ENCODE data around the gene CACNA1D.

The CACNA1D gene

GRCh38 chr3:53772562-53772961 is 278.2 kb downstream of the CACNA1D start:
- Histone ChIP-seq H3K27ac (ENCODE audit: insufficient read depth, low read depth, low read length, poor library complexity, severe bottlenecking) (no peak overlapping the region), H3K27me3 (ENCODE audit: control insufficient read depth, insufficient read depth, low read length, poor library complexity, severe bottlenecking) (no peaks in the 10 kb centered on the region), H3K4me3 (ENCODE audit: insufficient read depth, low read depth, low read length) (no peak overlapping the region), H3K36me3 (ENCODE audit: control insufficient read depth, insufficient read depth, low read length) (no peaks in the 10 kb centered on the region), H3K9me3 (ENCODE audit: control insufficient read depth, low read length) (no peaks in the 10 kb centered on the region), H3K4me1 (ENCODE audit: control insufficient read depth, insufficient read depth, low read length) (peaks cover 16% of the 10 kb centered on the region)
- WGBS, 2 experiments: 92 to 93% methylated on average over 14 of the region's 14 CpGs

GRCh38 chr3:53773021-53773436 is 278.6 kb downstream of the CACNA1D start:
- 75 to 77% methylated on average over 5 of the region's 5 CpGs for WGBS, 2 experiments
- Histone ChIP-seq H3K4me1 (ENCODE audit: control insufficient read depth, insufficient read depth, low read length) (peaks cover 16% of the 10 kb centered on the region), H3K27me3 (ENCODE audit: control insufficient read depth, insufficient read depth, low read length, poor library complexity, severe bottlenecking) (no peaks in the 10 kb centered on the region), H3K9me3 (ENCODE audit: control insufficient read depth, low read length) (no peaks in the 10 kb centered on the region), H3K27ac (ENCODE audit: insufficient read depth, low read depth, low read length, poor library complexity, severe bottlenecking) (no peak overlapping the region), H3K4me3 (ENCODE audit: insufficient read depth, low read depth, low read length) (no peak overlapping the region), H3K36me3 (ENCODE audit: control insufficient read depth, insufficient read depth, low read length) (no peaks in the 10 kb centered on the region)

DNA sequence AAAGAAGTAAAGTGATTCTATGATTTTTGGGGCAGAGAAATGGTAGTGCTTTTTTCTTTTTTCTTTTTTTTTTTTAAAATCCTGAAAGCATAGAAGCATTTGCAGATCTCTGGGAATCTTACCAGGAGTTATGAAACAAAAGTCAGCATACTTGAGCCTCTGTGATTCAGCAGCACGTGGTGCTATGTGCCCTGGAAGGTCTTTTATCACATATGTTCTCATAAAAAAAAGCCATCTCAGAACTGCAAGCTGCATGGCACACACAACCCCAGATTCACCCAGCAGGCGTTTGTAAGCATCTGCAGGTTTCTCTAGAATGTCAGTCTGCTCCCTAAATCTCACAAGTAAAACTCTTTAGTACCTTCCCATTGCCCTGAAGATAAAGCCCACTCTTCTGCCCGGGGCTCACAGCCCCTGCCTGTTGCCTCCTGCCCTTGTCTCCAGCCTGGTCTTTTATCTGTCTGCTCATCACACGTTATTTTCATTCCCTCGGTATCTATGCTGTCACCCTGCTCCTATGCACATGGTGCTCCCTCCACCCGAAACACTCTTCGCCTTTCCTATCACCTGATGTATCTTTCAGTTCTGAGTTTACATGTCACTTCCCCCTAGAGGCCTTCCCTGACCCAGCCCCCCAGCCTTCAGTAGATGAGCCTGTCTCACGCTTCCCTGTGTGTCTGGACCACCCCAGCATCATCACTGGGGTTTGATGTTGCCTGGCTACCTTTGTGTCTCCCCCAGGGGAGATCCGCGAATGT is 279.4 kb downstream of the CACNA1D start:
- Histone ChIP-seq H3K9me3 (ENCODE audit: control insufficient read depth, low read length) (no peaks in the 10 kb centered on the region), H3K4me1 (ENCODE audit: control insufficient read depth, insufficient read depth, low read length) (peaks cover 16% of the 10 kb centered on the region), H3K27me3 (ENCODE audit: control insufficient read depth, insufficient read depth, low read length, poor library complexity, severe bottlenecking) (no peaks in the 10 kb centered on the region), H3K4me3 (ENCODE audit: insufficient read depth, low read depth, low read length) (no peak overlapping the region), H3K36me3 (ENCODE audit: control insufficient read depth, insufficient read depth, low read length) (no peaks in the 10 kb centered on the region), H3K27ac (ENCODE audit: insufficient read depth, low read depth, low read length, poor library complexity, severe bottlenecking) (no peak overlapping the region)
- 81 to 86% methylated on average over 10 of the region's 10 CpGs for WGBS, 2 experiments

- H3K9me3 ChIP-seq (ENCODE audit: control insufficient read depth, low read length): no peaks in the 10 kb centered on the region
- H3K4me1 ChIP-seq (ENCODE audit: control insufficient read depth, insufficient read depth, low read length): peaks cover 16% of the 10 kb centered on the region
- 84 to 91% methylated on average over 8 of the region's 8 CpGs for WGBS, 2 experiments
- H3K27me3 ChIP-seq (ENCODE audit: control insufficient read depth, insufficient read depth, low read length, poor library complexity, severe bottlenecking): no peaks in the 10 kb centered on the region
- no peaks in the 10 kb centered on the region for H3K36me3 ChIP-seq (ENCODE audit: control insufficient read depth, insufficient read depth, low read length)
- no peak overlapping the region for H3K27ac ChIP-seq (ENCODE audit: insufficient read depth, low read depth, low read length, poor library complexity, severe bottlenecking)
- no peak overlapping the region for H3K4me3 ChIP-seq (ENCODE audit: insufficient read depth, low read depth, low read length)
Measured at GRCh38 chr3:53774414-53774813, 280.0 kb downstream of the CACNA1D start.

GRCh38 chr3:53775018-53775417 is 280.6 kb downstream of the CACNA1D start:
- Histone ChIP-seq H3K4me1 (ENCODE audit: control insufficient read depth, insufficient read depth, low read length) (peaks cover 16% of the 10 kb centered on the region), H3K9me3 (ENCODE audit: control insufficient read depth, low read length) (no peaks in the 10 kb centered on the region), H3K36me3 (ENCODE audit: control insufficient read depth, insufficient read depth, low read length) (no peaks in the 10 kb centered on the region), H3K27ac (ENCODE audit: insufficient read depth, low read depth, low read length, poor library complexity, severe bottlenecking) (no peak overlapping the region), H3K27me3 (ENCODE audit: control insufficient read depth, insufficient read depth, low read length, poor library complexity, severe bottlenecking) (no peaks in the 10 kb centered on the region), H3K4me3 (ENCODE audit: insufficient read depth, low read depth, low read length) (no peak overlapping the region)
- 87 to 92% methylated on average over 5 of the region's 5 CpGs for WGBS, 2 experiments

DNA sequence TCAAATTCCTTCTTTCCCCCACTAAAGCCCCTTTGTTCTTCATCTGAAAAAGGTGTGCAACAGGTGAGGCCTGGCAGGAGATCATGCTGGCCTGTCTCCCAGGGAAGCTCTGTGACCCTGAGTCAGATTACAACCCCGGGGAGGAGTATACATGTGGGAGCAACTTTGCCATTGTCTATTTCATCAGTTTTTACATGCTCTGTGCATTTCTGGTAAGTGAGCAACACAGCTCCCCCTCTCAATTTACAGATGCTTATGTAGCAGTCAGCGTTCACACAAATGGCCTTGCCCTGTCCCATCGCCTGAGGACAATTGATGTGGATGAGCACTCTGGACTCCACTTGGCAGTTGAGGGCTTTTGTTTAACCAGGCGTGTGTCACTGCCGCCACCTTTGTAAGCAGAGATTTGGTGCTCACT is 281.4 kb downstream of the CACNA1D start:
- H3K36me3 ChIP-seq (ENCODE audit: control insufficient read depth, insufficient read depth, low read length): no peaks in the 10 kb centered on the region
- H3K4me3 ChIP-seq (ENCODE audit: insufficient read depth, low read depth, low read length): no peak overlapping the region
- H3K9me3 ChIP-seq (ENCODE audit: control insufficient read depth, low read length): no peaks in the 10 kb centered on the region
- no peak overlapping the region for H3K27ac ChIP-seq (ENCODE audit: insufficient read depth, low read depth, low read length, poor library complexity, severe bottlenecking)
- H3K27me3 ChIP-seq (ENCODE audit: control insufficient read depth, insufficient read depth, low read length, poor library complexity, severe bottlenecking): no peaks in the 10 kb centered on the region
- 88 to 92% methylated on average over 5 of the region's 5 CpGs for WGBS, 2 experiments
- H3K4me1 ChIP-seq (ENCODE audit: control insufficient read depth, insufficient read depth, low read length): peaks cover 16% of the 10 kb centered on the region

DNA sequence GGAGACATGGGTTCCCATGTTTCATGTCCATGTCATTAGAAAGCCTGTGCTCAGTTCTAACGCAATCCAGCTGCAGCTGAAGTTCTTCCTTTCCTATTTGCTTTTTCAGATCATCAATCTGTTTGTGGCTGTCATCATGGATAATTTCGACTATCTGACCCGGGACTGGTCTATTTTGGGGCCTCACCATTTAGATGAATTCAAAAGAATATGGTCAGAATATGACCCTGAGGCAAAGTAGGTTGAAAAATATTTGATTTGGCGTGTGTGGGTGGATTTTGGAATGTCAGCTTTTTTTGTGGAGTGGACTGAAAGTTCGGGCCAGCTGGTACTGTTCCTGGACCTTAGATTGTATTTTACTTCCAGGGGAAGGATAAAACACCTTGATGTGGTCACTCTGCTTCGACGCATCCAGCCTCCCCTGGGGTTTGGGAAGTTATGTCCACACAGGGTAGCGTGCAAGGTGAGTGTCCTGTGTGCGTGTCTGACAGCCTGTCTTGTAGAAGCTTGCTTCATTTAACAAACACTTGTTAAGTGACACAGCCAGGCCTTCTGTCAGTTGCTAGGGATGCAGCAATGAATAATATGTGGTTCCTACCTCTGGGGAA is 282.2 kb downstream of the CACNA1D start:
- Histone ChIP-seq H3K9me3 (ENCODE audit: control insufficient read depth, low read length) (no peaks in the 10 kb centered on the region), H3K27ac (ENCODE audit: insufficient read depth, low read depth, low read length, poor library complexity, severe bottlenecking) (no peak overlapping the region), H3K36me3 (ENCODE audit: control insufficient read depth, insufficient read depth, low read length) (no peaks in the 10 kb centered on the region), H3K4me3 (ENCODE audit: insufficient read depth, low read depth, low read length) (no peak overlapping the region), H3K4me1 (ENCODE audit: control insufficient read depth, insufficient read depth, low read length) (peaks cover 16% of the 10 kb centered on the region), H3K27me3 (ENCODE audit: control insufficient read depth, insufficient read depth, low read length, poor library complexity, severe bottlenecking) (no peaks in the 10 kb centered on the region)
- 95 to 96% methylated on average over 9 of the region's 9 CpGs for WGBS, 2 experiments

- Histone ChIP-seq H3K27ac (ENCODE audit: insufficient read depth, low read depth, low read length, poor library complexity, severe bottlenecking) (no peak overlapping the region), H3K4me1 (ENCODE audit: control insufficient read depth, insufficient read depth, low read length) (peaks cover 16% of the 10 kb centered on the region), H3K36me3 (ENCODE audit: control insufficient read depth, insufficient read depth, low read length) (no peaks in the 10 kb centered on the region), H3K4me3 (ENCODE audit: insufficient read depth, low read depth, low read length) (no peak overlapping the region), H3K27me3 (ENCODE audit: control insufficient read depth, insufficient read depth, low read length, poor library complexity, severe bottlenecking) (no peaks in the 10 kb centered on the region), H3K9me3 (ENCODE audit: control insufficient read depth, low read length) (no peaks in the 10 kb centered on the region)
- WGBS, 2 experiments: 93 to 95% methylated on average over 8 of the region's 8 CpGs
Measured at GRCh38 chr3:53777468-53777867, 283.1 kb downstream of the CACNA1D start.

DNA sequence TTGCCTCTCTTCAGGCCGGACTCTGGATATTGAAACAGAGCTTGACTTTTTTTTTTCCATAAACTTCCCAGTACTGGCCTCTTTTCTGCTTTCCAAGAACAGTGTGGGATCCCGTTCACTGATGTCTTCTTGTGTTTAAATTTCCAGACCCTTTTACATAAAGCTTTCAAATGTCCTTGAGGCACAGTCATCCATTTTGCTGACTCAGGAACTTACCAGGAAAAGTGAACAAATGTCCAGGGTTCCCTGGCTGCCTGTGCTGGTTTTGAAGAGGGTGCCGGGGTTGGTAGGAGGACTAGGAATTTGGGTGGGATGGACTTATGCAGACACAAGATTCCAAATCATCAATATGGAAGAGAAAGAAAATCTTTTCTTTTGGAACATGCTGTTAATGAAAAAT is 283.7 kb downstream of the CACNA1D start:
- no peaks in the 10 kb centered on the region for H3K9me3 ChIP-seq (ENCODE audit: control insufficient read depth, low read length)
- H3K27ac ChIP-seq (ENCODE audit: insufficient read depth, low read depth, low read length, poor library complexity, severe bottlenecking): no peak overlapping the region
- peaks cover 10% of the 10 kb centered on the region for H3K4me1 ChIP-seq (ENCODE audit: control insufficient read depth, insufficient read depth, low read length)
- H3K36me3 ChIP-seq (ENCODE audit: control insufficient read depth, insufficient read depth, low read length): no peaks in the 10 kb centered on the region
- H3K27me3 ChIP-seq (ENCODE audit: control insufficient read depth, insufficient read depth, low read length, poor library complexity, severe bottlenecking): no peaks in the 10 kb centered on the region
- WGBS, 2 experiments: 85 to 94% methylated on average over 3 of the region's 3 CpGs
- no peak overlapping the region for H3K4me3 ChIP-seq (ENCODE audit: insufficient read depth, low read depth, low read length)

GRCh38 chr3:53780171-53780570 is 285.8 kb downstream of the CACNA1D start:
- H3K36me3 ChIP-seq (ENCODE audit: control insufficient read depth, insufficient read depth, low read length): no peaks in the 10 kb centered on the region
- no peaks in the 10 kb centered on the region for H3K4me1 ChIP-seq (ENCODE audit: control insufficient read depth, insufficient read depth, low read length)
- no peak overlapping the region for H3K4me3 ChIP-seq (ENCODE audit: insufficient read depth, low read depth, low read length)
- H3K27me3 ChIP-seq (ENCODE audit: control insufficient read depth, insufficient read depth, low read length, poor library complexity, severe bottlenecking): no peaks in the 10 kb centered on the region
- H3K27ac ChIP-seq (ENCODE audit: insufficient read depth, low read depth, low read length, poor library complexity, severe bottlenecking): no peak overlapping the region
- no peaks in the 10 kb centered on the region for H3K9me3 ChIP-seq (ENCODE audit: control insufficient read depth, low read length)
- WGBS, 2 experiments: 78 to 86% methylated on average over 4 of the region's 4 CpGs
